ENCODE measurements around the gene KMT2A.
A peak's percentile ranks its signal among the peaks of the same experiment; 100 is the strongest.
"Not testable (repeated sequence)": the region's sequence is repeated elsewhere in the genome, so short reads cannot be mapped to it uniquely, and the experiment has no call there.

Gene KMT2A

DNA sequence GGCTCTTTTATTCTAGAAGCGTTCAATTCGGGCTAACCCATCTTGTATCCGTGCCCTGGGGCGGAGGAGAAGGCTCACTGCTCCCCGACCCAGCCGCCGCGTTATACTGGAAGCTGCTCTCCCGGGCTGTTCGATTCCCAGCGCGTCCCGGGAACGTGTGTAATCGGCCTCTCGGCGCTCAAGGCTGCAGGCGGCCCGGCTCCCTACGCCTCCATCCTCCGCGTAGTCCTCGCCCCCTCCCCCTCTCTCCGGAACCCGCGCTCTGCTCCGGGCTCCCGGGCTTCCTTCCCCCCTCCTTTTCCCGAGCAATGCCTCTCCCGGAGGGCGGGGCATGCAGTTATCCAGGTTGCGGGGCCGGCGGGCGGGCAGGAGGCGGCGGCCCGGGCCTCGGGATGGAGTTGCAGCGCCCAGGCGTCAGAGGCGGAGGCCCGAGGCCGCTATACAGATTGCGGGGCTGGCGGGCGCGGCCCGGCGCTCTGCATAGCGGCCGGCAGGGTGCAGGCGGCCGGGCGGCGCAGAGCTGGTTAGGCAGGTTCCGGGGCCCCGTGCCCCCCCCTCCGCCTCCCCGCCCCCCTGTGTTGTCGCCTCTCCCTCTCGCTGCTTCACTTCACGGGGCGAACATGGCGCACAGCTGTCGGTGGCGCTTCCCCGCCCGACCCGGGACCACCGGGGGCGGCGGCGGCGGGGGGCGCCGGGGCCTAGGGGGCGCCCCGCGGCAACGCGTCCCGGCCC lies at the start of gene KMT2A:
Gene KMT2A, plus strand, starts transcription at position 600 of the 732 bp plus-strand sequence. Its CDS starts 21 bp downstream, at position 621.
- peak; percentile 64 to 98 (median 95) for DNase-seq

DNA sequence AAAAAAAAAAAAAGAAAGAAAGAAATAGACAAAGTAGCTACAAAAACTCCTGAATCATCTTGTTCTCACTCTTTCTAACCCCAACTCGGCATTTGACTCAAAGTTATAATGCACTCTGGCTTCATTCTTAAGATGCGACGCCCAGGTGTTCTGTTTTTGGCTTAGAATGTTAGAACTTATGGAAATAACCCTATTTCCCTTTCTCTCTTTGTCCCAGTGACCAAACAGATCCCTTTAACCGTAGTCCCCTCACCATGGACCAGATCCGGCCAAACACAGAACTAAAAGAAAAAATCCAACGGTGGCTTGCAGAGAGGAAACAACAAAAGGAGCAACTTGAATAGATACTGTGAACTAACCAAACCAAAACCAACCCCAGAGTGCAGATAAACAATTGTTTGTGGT lies 40.2 kb upstream of the KMT2A start:
- DNase-seq = no peak

DNA sequence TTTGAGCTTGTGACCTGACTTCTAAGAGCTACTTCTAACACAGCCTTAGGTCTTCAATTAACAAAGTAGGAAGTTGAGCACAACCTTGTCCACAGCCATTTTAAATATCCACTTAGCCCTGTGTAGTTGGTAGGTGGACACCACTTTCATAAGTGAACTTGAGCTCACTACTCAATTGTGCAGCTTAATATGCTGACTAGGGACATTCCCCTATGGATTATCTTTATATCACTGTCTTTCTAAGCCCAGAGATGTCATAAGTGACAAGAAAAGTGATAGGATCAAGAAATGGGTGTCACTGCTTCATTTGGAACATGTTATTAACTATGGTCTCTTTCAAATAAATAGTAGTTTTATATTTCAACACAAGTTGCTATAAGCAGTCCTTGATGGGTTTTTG lies 38.8 kb upstream of the KMT2A start:
- DNase-seq = no peak

DNA sequence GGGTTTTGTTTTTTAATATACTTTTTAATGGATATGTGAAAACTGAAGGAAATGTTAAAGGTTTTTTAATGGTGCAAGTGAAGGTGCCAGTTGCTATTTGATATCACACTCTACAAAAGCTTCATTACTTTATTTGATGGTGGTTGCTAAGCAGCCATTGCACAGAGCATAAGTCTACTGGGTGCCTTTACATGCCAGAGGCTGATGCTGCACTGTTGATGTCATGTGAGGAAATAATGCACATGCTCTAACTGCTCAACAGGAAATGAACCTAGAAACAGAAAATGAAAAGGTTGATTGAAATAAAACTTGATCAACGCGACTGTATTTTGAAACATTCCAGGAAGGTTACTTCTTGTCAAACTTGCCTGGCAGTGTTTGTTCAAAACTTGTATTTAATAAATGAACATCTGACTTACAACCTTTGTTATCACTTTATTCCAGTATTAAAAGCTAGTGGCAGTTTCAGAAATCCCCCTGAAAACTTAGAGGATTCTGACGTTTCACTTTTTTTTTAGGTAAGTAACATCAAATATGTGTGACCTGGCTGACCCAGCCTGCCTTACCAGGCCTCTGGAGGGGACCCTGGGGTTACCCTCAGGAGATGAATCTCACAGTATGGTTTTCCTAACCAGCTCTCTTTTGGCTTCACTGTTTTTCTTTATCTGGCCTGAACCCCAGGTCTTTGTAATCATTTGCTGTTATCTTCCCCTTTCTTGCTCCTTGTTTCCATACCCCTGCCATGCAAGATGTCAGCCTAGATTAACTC lies 37.3 kb upstream of the KMT2A start:
- DNase-seq = no peak

DNA sequence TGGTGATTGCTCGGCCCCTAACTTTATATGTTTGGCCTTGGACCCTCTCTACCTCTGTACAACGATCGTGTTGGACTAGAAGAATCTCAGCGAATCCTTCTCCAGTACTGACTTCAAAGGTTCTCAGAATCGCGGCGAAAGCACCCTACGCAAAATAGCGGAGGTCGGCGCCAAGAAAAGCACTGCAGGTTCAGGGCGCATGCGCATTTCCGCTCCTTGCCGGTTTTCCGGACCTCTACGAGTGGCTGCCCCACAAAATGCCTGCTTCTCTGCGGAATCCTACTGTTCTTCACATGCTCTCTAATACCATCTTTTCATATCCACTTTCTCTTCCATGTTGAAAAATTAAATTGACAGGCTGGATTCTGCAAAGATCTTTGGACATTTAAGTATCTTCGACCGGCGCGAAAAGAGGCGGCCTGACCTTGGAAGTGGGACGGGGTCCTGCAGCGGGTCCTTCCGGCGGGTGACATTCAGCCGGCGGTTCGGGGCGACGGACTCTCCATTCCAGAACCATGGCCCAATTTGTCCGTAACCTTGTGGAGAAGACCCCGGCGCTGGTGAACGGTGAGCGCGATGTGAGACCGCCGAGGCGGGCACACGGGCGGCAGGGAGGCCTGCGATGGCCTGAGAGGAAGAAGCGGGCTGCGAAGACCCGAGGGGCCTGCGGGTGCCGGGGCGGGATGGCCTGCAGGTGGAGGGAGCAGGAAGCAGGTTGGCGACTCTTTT lies 35.0 kb upstream of the KMT2A start, which contains the start of gene ATP5MG:
Gene ATP5MG, plus strand, starts transcription at position 456 of the 729 bp plus-strand sequence. Its CDS starts 60 bp downstream, at position 516.
- peak in 57 of 58 donors; percentile 38 to 95 (median 86) for DNase-seq

DNA sequence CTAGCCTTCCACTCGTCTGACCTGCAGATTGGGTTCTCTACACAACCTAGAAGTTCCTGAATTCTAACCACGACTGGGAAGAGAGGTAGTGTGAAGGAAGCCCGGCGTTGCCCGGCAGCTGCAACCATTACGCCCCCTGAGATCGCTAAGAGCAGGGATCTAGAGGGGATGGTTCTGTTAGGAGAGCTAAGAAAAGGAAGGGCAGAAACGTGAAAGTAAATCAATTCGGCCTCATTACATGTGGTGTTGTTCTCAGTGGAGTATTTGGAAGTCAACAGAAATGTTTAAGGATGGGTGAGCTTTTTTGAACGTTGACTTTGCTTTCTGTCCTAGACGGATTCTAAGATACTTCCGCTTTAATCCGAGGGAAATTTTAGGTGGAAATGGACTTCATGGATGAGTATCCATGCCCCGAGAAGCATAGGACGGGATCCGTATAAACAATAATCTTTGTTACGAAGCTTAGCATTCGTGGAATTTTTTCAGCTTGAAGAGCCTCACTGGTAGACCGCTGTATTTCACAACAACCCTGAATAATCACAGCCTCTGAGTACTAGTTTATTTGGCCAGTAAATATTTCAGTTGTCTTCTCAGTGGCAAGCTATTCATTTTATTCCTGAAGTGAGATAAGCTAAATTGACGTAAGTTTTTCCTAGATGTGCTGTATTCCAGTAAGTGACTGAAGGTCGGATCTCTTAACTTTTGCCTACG lies 34.3 kb upstream of the KMT2A start:
- DNase-seq = peak in 1 of 58 donors; percentile 47

DNA sequence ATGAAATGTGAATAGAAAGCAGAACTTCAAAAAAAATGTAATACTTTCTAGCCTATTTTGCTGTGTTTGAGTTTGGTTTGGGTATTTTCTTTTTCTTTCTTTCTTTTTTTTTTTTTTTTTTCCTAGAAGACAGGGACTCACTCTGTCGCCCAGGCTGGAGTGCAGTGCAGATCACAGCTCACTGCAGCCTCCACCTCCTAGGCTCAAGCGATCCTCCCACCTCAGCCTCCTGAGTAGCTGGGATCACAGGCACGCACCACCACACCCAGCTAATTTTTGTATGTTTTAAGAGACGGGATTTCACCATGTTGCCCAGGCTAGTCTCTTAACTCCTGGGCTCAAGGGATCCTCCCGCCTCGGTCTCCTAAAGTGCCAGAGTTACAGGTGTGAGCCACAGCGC lies 33.7 kb upstream of the KMT2A start:
- DNase-seq = not testable (repeated sequence)

DNA sequence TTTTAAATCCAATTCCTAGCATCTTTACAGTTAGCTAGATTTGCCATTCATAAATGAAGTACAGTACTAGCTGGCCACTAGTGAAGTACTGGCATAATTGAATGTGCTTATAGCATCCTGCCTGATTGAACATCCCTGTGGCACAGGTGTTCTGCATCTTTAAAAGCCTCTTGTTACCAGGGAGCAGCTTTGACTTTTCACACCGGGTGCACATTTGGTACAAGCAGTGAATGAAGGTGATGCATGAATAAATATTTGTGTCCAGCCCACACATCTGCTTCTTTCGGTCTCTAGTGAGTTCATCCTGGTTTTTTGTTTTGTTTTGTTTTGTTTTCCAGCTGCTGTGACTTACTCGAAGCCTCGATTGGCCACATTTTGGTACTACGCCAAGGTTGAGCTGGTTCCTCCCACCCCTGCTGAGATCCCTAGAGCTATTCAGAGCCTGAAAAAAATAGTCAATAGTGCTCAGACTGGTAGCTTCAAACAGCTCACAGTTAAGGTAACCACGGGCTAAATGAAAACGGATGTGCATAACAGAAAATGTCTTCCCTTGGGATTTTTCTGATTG lies 29.6 kb upstream of the KMT2A start:
- peak in 1 of 58 donors; percentile 44 for DNase-seq

DNA sequence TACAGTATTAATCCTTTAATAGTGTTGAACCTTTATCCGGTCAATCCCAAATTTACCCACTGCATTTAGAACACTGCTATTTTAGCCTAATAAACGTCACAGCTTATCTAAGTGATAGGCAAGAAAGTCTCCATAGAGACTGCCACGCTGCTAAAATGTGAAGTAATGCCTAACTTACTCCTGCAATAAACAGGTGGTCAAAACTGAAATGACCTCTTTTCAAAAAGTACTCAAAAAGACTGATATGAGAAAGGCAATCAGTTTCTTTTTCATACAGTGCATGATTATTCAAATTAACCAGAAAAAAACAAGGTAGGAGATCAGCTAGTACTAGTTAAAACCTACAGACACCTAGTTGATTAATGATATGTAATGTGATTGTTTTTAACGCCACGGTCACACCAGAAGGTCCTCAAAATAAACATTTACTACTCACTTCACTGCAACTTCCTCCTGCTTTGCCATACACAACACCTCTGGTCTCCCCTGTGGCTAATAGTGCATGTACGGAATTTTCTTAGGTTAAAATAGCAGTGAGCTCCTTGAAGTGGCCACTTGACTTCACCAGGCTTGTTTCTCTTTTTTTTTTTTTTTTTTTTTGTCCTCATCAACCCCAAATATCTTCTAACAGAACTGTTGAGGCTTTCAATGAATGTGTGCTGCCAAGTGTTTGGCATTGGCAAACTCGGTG lies 26.1 kb upstream of the KMT2A start:
- DNase-seq = no peak

DNA sequence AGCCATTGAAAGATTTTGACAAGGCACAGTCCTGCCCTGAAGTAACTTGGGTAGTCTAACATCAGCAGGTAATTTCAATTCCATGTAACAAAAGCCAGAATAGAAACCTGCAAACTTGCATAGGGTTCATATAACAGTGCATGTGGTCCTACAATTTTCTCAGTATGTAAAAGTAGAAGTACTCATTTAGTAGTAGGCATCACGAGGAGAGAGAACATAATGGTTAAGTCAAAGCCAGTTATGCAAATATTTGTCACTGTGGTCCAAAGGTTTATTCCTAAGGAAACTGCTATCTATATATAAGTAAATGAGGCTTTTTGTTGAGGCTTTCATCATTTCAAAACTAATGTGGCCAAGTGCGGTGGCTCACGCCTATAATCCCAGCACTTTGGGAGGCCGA lies 24.8 kb upstream of the KMT2A start:
- DNase-seq = no peak

DNA sequence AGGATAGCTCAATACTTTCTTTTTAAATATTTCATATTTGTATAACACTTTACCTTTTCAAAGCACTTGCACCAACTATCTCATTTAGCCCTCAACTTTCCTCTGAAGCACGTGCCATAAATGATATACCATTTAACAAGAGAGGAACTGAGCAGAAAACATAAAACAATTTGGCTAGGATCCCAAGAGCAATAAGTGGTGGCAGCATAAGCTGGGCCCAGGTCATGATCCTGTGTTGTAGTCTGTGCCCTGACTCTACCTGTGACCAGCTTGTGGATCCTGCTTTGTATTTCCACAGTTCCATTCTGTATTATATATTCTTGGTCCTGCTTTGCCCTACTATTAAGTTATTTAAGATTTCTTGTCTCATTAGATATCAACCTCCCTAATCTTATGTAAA lies 23.4 kb upstream of the KMT2A start:
- DNase-seq = no peak

DNA sequence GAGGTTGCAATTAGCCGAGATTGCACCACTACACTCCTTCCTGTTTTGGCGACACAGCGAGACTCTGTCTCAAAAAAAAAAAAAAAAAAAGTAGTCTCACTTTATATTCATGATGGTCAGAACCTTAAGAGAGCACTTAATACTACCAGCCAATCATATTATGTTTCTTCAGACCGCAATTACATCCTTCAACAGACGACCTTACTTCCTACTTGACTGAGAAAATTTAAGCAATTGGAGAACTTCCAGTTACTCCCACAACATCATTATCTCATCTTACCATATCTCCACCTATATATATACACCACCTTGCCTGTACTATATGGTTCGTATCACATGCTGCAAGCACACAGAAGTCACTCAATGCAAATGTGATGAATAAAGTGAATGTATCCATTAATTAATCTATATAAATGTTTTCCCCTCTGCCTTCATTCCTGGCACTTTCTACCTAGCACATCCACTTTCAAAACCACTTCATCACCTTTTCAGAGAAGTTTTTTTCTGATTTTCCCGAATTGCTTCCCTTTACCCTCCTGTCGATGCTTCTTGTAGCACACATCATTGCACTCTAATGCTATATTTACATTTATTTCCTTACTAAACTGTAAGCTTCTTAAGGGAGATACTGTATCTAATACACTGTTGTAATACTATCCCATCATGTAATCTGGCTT lies 21.1 kb upstream of the KMT2A start:
- no peak for DNase-seq

DNA sequence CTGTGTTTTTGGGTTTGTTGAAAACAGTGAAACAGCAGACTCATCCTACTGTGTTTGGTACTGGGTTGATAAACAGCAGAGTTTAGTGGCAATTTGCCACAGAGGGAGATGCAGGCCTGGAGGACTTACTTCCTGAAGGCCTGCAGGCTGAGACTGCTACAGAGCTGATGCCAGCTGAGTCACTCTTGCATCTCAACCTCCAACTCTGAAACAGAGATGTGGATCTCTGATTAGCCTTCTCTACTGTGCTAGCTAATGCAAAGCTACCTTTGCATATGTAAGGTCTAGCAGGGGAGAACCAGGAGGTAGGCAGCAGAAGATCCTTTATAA lies 20.6 kb upstream of the KMT2A start:
- DNase-seq = peak in 6 of 58 donors; percentile 0 to 19 (median 14)

DNA sequence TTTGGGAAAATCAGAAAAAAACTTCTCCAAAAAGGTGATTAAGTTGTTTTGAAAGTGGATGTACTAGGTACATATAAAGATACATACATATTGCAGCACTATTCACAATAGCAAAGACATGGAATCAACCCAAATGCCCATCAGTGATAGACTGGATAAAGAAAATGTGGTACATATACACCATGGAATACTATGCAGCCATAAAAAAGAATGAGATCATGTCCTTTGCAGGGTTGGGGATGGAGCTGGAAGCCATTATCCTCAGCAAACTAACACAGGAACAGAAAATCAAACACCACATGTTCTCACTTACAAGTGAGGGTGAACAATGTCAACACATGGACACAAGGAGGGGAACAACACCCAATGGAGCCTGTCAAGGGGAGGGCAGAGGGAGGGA lies 19.4 kb upstream of the KMT2A start:
- not testable (repeated sequence) for DNase-seq

DNA sequence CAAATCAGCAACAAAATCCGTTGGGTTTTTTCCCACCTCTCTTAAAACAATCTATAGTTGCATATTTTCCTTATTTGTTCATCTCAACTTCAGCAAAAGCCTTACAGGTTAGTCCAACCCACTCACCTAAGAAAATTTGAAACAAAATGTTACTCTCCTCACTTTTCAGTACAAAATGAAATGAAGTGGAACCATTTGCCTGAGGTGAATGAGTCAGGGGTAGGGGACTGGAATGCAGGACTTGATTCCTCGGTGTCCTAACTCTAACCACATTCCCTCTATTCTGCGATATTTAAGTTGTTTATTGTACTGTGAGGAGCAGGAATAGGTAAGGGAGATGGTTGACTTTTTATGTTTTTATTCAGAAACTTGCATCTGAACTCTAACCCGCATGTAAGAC lies 18.5 kb upstream of the KMT2A start:
- no peak for DNase-seq

DNA sequence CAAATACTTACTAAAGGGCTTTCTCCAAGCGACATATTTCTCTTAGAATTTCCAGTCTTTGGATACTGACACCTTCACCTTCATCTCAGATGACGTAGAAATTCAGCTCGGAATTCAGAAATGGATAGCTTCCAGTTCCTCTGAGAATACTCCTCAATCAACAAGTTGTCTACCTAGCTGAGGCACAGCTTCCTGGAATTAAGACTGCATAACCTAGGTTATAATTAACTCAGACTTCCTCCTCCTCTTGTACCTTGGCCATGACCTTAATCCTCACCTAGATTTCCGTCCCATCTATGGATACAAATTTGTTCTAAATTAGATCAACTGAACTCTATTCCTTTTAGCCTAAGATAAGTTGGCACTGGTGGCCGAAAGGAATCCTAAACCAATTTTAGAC lies 17.5 kb upstream of the KMT2A start:
- DNase-seq = no peak

DNA sequence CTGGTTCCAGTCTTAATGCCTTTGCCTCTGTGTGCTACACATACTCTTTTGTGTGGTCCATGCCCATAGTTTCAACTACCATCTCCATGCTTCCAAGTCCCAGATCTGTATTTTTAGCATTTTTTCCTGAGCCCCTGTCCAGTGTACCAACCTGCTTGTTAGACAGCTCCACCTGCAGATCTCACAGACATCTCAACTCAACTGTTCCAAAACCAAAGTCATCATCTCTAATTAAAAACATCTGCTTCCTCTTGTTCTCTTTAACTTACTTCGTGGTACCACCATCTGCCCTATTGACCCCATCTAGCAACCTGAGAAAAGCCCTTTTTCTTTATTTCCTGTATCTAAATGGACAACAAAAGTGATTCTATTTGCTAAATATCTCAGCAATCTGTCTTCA lies 8.6 kb upstream of the KMT2A start:
- no peak for DNase-seq

DNA sequence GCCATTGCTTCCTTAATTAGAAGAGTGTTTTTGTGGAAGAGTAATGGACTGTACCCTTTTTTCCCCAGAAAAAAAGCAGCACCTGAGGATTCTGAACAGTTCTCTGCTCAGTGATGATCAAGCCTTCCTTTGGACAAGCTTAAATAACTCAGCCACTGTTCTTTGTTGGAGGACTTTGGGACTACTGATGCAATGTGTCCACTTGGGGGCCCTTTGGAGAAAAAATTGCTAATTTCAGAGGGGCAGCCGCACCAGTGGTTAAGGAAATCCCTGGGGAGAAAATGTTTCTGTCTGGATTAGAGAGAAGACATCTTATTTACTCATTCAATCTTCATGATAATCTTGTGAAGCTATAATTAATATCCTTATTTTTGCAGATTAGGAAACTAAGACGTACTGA lies 5.3 kb upstream of the KMT2A start:
- no peak for DNase-seq

DNA sequence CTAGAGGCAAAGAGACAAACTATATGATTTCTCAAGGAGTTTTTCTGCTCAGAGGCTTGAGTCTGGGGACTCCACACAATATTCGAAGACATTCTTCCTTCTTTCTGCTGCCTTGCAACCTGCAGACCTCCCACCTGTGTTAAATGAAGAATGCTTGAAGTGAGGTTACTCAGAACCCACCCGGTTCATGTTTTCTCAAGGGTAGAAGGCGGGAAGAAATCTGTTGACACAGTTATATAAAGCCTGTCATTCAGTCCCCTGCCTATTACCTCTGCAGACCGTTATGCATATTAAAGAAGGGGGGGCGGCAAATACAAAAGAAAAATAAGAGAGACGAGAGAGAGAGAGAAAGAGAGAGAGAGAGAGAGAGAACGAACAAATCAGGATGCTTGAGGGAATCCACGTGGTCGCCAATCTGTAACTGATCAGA lies 2.2 kb upstream of the KMT2A start:
- DNase-seq = no peak

Measured in anterior cingulate cortex (tissue), 58 donors.